ENCODE data around the gene EYA2. TPM values are rescaled to one million over a fixed set of nuclear protein-coding genes. Genes with fewer than 3 reads are reported as not detected.

The EYA2 gene
- total and polyA plus RNA-seq, 2 of the 4 experiments (the other 2 are of a cell fraction) = 2.3 to 5.4 TPM

DNA sequence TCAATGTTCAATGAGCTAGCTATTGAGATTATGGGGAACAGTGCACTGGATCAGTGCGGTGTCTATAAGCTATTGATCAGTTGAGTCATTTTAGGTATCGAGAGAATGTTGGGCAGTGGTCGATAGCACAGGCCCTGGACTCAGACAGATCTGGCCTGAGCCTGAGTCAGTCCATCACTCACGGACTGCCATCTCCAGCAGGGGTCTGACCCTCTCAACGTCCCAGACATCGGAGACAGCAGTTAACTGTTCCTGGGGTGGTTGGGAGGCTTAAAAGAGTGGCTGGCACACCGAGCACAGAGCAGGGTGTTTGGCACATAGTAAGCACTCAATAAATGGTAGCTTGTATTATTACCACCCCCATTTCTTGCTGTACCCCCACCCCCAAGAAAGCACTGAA, 9.3 kb downstream of the EYA2 start:
- in situ Hi-C loops (cut with MboI; ENCODE audit: low sequenced_read_pairs) = no loop called here
- ATAC-seq (ENCODE audit: low read depth) = no peak
- H3K27ac ChIP-seq (ENCODE audit: insufficient read depth, low read length) = no peak overlapping the region
- H3K9ac ChIP-seq (ENCODE audit: low read depth, low read length) = no peak overlapping the region
- no peaks in the 10 kb centered on the region for H3K27me3 ChIP-seq (ENCODE audit: control insufficient read depth, insufficient read depth, low read length)
- H3K4ac ChIP-seq (ENCODE audit: low read depth, low read length) = no peak overlapping the region
- no peak overlapping the region for H3K4me3 ChIP-seq (ENCODE audit: insufficient read depth, low read depth, low read length)
- H2BK20ac ChIP-seq (ENCODE audit: low read depth, low read length) = no peak overlapping the region
- no peaks in the 10 kb centered on the region for H3K4me1 ChIP-seq (ENCODE audit: control insufficient read depth, insufficient read depth, low read length)
- dilution Hi-C loops (cut with HindIII; ENCODE audit: low sequenced_read_pairs, unreplicated experiment) = no loop called here
- H3K9me3 ChIP-seq (ENCODE audit: control insufficient read depth, insufficient read depth, low read length) = no peaks in the 10 kb centered on the region
- H3K18ac ChIP-seq (ENCODE audit: low read depth, low read length) = no peak overlapping the region
- no peak overlapping the region for H3K4me2 ChIP-seq (ENCODE audit: low read depth, low read length)
- BruUV-seq (replicated peaks) = no TSS peak
- no peak overlapping the region for H4K5ac ChIP-seq (ENCODE audit: low read depth, low read length)
- DNase-seq = no peak
- CTCF ChIA-PET = interaction anchor here (1.7 kb wide), 1 partner anchor 9 kb away, joined by 4 read pairs; no protein-coding TSS in a partner anchor
- no peaks in the 10 kb centered on the region; the same call in 1 of the 2 replicates for H3K9me1 ChIP-seq (ENCODE audit: insufficient read depth, low read length)
- H3K79me1 ChIP-seq (ENCODE audit: low read depth in 1 of 2, low read length in 2 of 2) = peaks cover 0 to 3% of the 10 kb centered on the region in 2 experiments; a peak in 1 of 4 replicates
- no peak overlapping the region for H4K8ac ChIP-seq (ENCODE audit: low read depth in 2 of 2, low read length in 2 of 2)
- POLR2A ChIA-PET (ENCODE audit: unreplicated experiment) = no interaction called here
- no peak overlapping the region for H2BK15ac ChIP-seq (ENCODE audit: low read depth, low read length)
- no peak overlapping the region for H2BK120ac ChIP-seq (ENCODE audit: low read depth, low read length)
- no peak overlapping the region for H3K14ac ChIP-seq (replicated peaks; ENCODE audit: low read depth, low read length)
- intact Hi-C loops (cut with micrococcal nuclease) = no loop called here
- H3K36me3 ChIP-seq (ENCODE audit: control insufficient read depth, insufficient read depth, low read length) = no peaks in the 10 kb centered on the region
- H3K23ac ChIP-seq (ENCODE audit: low read depth, low read length) = no peak overlapping the region
- no peak overlapping the region for H3K56ac ChIP-seq (ENCODE audit: extremely low read depth, insufficient read depth, low read length)
- TF ChIP-seq MAZ (IDR thresholded peaks at IDR 0.05; ENCODE audit: borderline replicate concordance, low read depth, low read length) (no peak), MAFK (IDR thresholded peaks at IDR 0.05; ENCODE audit: low read depth, low read length) (no peak), MXI1 (IDR thresholded peaks at IDR 0.05; ENCODE audit: borderline replicate concordance, low read depth, low read length) (no peak), RFX5 (IDR thresholded peaks at IDR 0.05; ENCODE audit: low read depth, low read length) (no peak), RCOR1 (IDR thresholded peaks at IDR 0.05; ENCODE audit: insufficient replicate concordance, low read length) (no peak), SMC3 (IDR thresholded peaks at IDR 0.05; ENCODE audit: low read depth, low read length) (no peak), CEBPB (IDR thresholded peaks at IDR 0.05; ENCODE audit: low read depth, low read length) (no peak), RAD21 (IDR thresholded peaks at IDR 0.05; ENCODE audit: low read length) (no peak), CHD1 (IDR thresholded peaks at IDR 0.05; ENCODE audit: low read depth, low read length) (no peak), BHLHE40 (IDR thresholded peaks at IDR 0.05; ENCODE audit: low read depth, low read length) (no peak), POLR2A (IDR thresholded peaks at IDR 0.05; ENCODE audit: low read depth, low read length) (no peak), NFE2L2 (IDR thresholded peaks at IDR 0.05; ENCODE audit: low read depth, low read length) (no peak), FOS (IDR thresholded peaks at IDR 0.05; ENCODE audit: low read depth, low read length) (no peak)
- TF ChIP-seq, protein P1, sequence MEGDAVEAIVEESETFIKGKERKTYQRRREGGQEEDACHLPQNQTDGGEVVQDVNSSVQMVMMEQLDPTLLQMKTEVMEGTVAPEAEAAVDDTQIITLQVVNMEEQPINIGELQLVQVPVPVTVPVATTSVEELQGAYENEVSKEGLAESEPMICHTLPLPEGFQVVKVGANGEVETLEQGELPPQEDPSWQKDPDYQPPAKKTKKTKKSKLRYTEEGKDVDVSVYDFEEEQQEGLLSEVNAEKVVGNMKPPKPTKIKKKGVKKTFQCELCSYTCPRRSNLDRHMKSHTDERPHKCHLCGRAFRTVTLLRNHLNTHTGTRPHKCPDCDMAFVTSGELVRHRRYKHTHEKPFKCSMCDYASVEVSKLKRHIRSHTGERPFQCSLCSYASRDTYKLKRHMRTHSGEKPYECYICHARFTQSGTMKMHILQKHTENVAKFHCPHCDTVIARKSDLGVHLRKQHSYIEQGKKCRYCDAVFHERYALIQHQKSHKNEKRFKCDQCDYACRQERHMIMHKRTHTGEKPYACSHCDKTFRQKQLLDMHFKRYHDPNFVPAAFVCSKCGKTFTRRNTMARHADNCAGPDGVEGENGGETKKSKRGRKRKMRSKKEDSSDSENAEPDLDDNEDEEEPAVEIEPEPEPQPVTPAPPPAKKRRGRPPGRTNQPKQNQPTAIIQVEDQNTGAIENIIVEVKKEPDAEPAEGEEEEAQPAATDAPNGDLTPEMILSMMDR (conservative IDR thresholded peaks at IDR 0.05; ENCODE audit: low read depth, low read length) = no peak
- TF ChIP-seq, protein P2, sequence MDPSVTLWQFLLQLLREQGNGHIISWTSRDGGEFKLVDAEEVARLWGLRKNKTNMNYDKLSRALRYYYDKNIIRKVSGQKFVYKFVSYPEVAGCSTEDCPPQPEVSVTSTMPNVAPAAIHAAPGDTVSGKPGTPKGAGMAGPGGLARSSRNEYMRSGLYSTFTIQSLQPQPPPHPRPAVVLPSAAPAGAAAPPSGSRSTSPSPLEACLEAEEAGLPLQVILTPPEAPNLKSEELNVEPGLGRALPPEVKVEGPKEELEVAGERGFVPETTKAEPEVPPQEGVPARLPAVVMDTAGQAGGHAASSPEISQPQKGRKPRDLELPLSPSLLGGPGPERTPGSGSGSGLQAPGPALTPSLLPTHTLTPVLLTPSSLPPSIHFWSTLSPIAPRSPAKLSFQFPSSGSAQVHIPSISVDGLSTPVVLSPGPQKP (IDR thresholded peaks at IDR 0.05; ENCODE audit: borderline replicate concordance, low read depth, low read length) = no peak
- TF ChIP-seq, protein P3, sequence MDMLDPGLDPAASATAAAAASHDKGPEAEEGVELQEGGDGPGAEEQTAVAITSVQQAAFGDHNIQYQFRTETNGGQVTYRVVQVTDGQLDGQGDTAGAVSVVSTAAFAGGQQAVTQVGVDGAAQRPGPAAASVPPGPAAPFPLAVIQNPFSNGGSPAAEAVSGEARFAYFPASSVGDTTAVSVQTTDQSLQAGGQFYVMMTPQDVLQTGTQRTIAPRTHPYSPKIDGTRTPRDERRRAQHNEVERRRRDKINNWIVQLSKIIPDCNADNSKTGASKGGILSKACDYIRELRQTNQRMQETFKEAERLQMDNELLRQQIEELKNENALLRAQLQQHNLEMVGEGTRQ (IDR thresholded peaks at IDR 0.05; ENCODE audit: low read depth, low read length) = no peak
- WGBS, 2 experiments (ENCODE audit: extremely low coverage in 2 of 2, insufficient read length in 1 of 2) = 73% methylated on average over 2 of the region's 7 CpGs; no CpG with 5 or more reads in 1 of the 2 experiments
- no peak overlapping the region for H2AFZ ChIP-seq (replicated peaks; ENCODE audit: low read length, poor library complexity)
- H4K20me1 ChIP-seq (ENCODE audit: insufficient read depth, low read length) = no peaks in the 10 kb centered on the region
- no peak overlapping the region for H2AK9ac ChIP-seq (replicated peaks; ENCODE audit: low read depth, low read length, poor library complexity)
- no peak overlapping the region for H2AK5ac ChIP-seq (ENCODE audit: low read depth, low read length)
- no peak overlapping the region for H4K91ac ChIP-seq (ENCODE audit: insufficient read depth, low read depth, low read length)
- no peak overlapping the region for H2BK5ac ChIP-seq (ENCODE audit: low read depth, low read length, poor library complexity, severe bottlenecking)

Data from IMR-90 (cell line).